HEK293 (cell line): ENCODE measurements around the gene ZCCHC24.

Experiments used
- CTCF ChIP-seq: fragments of 450-650 bp; formaldehyde crosslinking; IDR thresholded peaks from 2 replicates; pipeline ENCODE4 v1.5.1; 2016; ENCODE audit warnings: missing biosample characterization, missing genetic modification characterization
- KLF7 ChIP-seq: fragments of 450-650 bp; formaldehyde crosslinking; IDR thresholded peaks from 2 replicates; pipeline ENCODE4 v1.5.1; 2016; ENCODE audit warnings: missing biosample characterization, missing genetic modification characterization, borderline replicate concordance
- MYNN ChIP-seq: fragments of 450-650 bp; formaldehyde crosslinking; IDR thresholded peaks from 2 replicates; pipeline ENCODE4 v1.5.1; 2016; ENCODE audit warnings: missing biosample characterization, missing genetic modification characterization, borderline replicate concordance
- REST ChIP-seq: fragments of 450-650 bp; formaldehyde crosslinking; IDR thresholded peaks from 2 replicates; pipeline ENCODE4 v1.5.1; 2016; ENCODE audit warnings: missing biosample characterization, missing genetic modification characterization
- TCF7L2 ChIP-seq: IDR thresholded peaks from 2 replicates; pipeline ENCODE4 v1.6.1; 2011; ENCODE audit warnings: low read depth, mild to moderate bottlenecking, inconsistent platforms, low read length, moderate library complexity, borderline replicate concordance
- ZFHX2 ChIP-seq: fragments of 450-650 bp; formaldehyde crosslinking; conservative IDR thresholded peaks from 2 replicates; pipeline ENCODE4 v1.5.1; 2016; ENCODE audit warnings: missing biosample characterization, missing genetic modification characterization
- ZNF221 ChIP-seq: fragments of 450-650 bp; formaldehyde crosslinking; IDR thresholded peaks from 2 replicates; pipeline ENCODE4 v1.5.1; 2017; ENCODE audit warnings: missing biosample characterization, missing genetic modification characterization, borderline replicate concordance
- TF ChIP-seq, protein P1 (sequence below): fragments of 450-650 bp; formaldehyde crosslinking; IDR thresholded peaks from 2 replicates; pipeline ENCODE4 v1.5.1; 2017; ENCODE audit warnings: missing biosample characterization, missing genetic modification characterization
- TF ChIP-seq, protein P2 (sequence below): fragments of 450-650 bp; formaldehyde crosslinking; optimal IDR thresholded peaks from 2 replicates; pipeline ENCODE3; 2016; ENCODE audit warnings: missing biosample characterization, mild to moderate bottlenecking, missing genetic modification characterization

- no peak for TF ChIP-seq ZFHX2 (tag by site-specific recombination)
- TF ChIP-seq CTCF = no peak
- TF ChIP-seq KLF7 (tag by site-specific recombination) = no peak
- no peak for TF ChIP-seq TCF7L2
- TF ChIP-seq, protein P1, sequence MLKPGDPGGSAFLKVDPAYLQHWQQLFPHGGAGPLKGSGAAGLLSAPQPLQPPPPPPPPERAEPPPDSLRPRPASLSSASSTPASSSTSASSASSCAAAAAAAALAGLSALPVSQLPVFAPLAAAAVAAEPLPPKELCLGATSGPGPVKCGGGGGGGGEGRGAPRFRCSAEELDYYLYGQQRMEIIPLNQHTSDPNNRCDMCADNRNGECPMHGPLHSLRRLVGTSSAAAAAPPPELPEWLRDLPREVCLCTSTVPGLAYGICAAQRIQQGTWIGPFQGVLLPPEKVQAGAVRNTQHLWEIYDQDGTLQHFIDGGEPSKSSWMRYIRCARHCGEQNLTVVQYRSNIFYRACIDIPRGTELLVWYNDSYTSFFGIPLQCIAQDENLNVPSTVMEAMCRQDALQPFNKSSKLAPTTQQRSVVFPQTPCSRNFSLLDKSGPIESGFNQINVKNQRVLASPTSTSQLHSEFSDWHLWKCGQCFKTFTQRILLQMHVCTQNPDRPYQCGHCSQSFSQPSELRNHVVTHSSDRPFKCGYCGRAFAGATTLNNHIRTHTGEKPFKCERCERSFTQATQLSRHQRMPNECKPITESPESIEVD (tag by site-specific recombination) = no peak
- TF ChIP-seq REST (tag by site-specific recombination) = no peak
- TF ChIP-seq, protein P2, sequence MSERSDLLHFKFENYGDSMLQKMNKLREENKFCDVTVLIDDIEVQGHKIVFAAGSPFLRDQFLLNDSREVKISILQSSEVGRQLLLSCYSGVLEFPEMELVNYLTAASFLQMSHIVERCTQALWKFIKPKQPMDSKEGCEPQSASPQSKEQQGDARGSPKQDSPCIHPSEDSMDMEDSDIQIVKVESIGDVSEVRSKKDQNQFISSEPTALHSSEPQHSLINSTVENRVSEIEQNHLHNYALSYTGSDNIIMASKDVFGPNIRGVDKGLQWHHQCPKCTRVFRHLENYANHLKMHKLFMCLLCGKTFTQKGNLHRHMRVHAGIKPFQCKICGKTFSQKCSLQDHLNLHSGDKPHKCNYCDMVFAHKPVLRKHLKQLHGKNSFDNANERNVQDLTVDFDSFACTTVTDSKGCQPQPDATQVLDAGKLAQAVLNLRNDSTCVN (tag by site-specific recombination) = no peak
- TF ChIP-seq ZNF221 (tag by site-specific recombination) = no peak
- TF ChIP-seq MYNN (tag by site-specific recombination) = no peak
Measured at GRCh38 chr10:79471776-79472175, 26.4 kb upstream of the ZCCHC24 start.
